Activated CD4-positive, alpha-beta T cell treated with anti-CD3 and anti-CD28 coated beads, Interleukin-2, amount 10 ng/mL, durations not matched to agents 7 days and 5 days (primary cell): ENCODE results near the gene PDLIM7. TPM values are rescaled to one million over a fixed set of nuclear protein-coding genes. Genes with fewer than 3 reads are reported as not detected.
A peak's percentile ranks its signal among the peaks of the same experiment; 100 is the strongest.

Experiments used
- CTCF ChIA-PET: fragments of 350-600 bp; sonication (Branson Sonifier 250); formaldehyde crosslinking; loops from one replicate; lab custom pipeline; 2021; ENCODE audit warnings: antibody characterized with exemption; lab: Charles Lee
- POLR2A ChIA-PET: fragments of 350-600 bp; sonication (Branson Sonifier 250); formaldehyde crosslinking; loops from one replicate; lab custom pipeline; 2021; ENCODE audit warnings: antibody characterized with exemption; lab: Charles Lee
- DNase-seq: peaks from one replicate; pipeline ENCODE4 v3.0.0-alpha.2; 2020
- H3K27ac Mint-ChIP-seq: one replicate; pipeline ENCODE4 v1.8.0; 2021; ENCODE audit warnings: mild to moderate bottlenecking, moderate library complexity, mixed read lengths
- H3K27me3 Mint-ChIP-seq: one replicate; pipeline ENCODE4 v1.8.0; 2021; ENCODE audit warnings: mixed read lengths
- H3K36me3 Mint-ChIP-seq: one replicate; pipeline ENCODE4 v1.8.0; 2021; ENCODE audit warnings: low read depth, mixed read lengths
- H3K4me1 Mint-ChIP-seq: one replicate; pipeline ENCODE4 v1.8.0; 2021; ENCODE audit warnings: mixed read lengths
- H3K4me3 Mint-ChIP-seq: one replicate; pipeline ENCODE4 v1.8.0; 2021; ENCODE audit warnings: mild to moderate bottlenecking, moderate library complexity, mixed read lengths
- H3K9me3 Mint-ChIP-seq: one replicate; pipeline ENCODE4 v1.8.0; 2021; ENCODE audit warnings: mixed read lengths
- total RNA-seq, 2 experiments: library from RNA; stranded (reverse); gene quantifications; one replicate each; pipeline ENCODE4 v1.2.3, GENCODE V29; 2021

PDLIM7 gene
- total RNA-seq, 2 experiments from 2014 or later = 31.6 to 32.4 TPM

DNA sequence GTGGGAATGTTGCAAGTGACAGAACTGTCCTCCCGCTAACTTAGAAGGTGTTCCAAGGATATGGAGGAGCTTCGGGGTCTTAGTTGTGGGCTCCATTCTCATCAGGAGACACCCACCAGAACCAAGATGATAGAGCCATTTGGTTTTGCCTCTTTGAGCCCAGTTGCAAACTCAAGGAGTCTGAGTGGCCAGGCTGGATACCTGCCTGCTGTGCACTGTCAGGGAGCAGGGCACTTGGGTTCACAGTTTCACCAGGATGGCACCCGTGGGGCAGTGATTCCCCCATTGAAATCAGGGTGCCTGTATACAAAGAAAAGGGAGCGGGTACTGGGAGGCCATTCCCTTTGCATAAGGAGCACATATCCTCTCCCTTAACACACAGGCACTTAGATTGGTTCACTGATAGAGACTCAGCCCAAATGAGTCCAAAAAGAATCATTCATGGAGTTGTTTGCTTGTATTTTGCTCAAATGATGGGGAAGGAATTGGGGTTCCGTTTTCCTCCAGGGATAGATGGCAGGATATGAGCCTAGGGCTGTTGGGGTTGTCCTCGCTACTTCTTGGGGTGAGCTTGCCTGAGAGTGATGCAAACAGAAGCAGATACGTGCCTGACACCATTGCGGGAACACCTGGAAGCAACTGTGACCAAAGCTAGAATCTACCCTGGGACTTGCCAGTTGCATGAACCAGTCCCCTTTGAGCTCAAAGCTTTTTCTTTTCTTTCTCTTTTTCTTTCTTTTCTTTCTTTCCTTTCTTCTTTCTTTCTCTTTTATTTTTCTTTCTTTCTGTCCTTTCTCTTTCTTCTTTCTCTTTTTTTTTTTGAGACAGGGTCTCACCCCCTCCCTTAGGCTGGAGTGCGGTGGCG lies 52.1 kb downstream of the PDLIM7 start:
- H3K4me3 Mint-ChIP-seq = peak overlapping the region; percentile 63
- H3K4me1 Mint-ChIP-seq = peaks cover 58% of the 10 kb centered on the region
- ChIA-PET CTCF (interaction anchor here (0.6 to 46.8 kb wide), 11 partner anchors 4 to 144 kb away, joined by 3 to 1643 read pairs (median 5); partner anchors contain the start of genes F12, GRK6, PFN3 and PRR7), POLR2A (interaction anchor here (0.6 to 1.6 kb wide), 7 partner anchors 9 to 244 kb away, joined by 3 to 4 read pairs (median 3); no protein-coding TSS in a partner anchor)
- peak; percentile 53 for DNase-seq
- peaks cover 8% of the 10 kb centered on the region for H3K27me3 Mint-ChIP-seq
- H3K9me3 Mint-ChIP-seq = no peaks in the 10 kb centered on the region
- peaks cover 10% of the 10 kb centered on the region for H3K36me3 Mint-ChIP-seq
- H3K27ac Mint-ChIP-seq = peak overlapping the region; percentile 84

DNA sequence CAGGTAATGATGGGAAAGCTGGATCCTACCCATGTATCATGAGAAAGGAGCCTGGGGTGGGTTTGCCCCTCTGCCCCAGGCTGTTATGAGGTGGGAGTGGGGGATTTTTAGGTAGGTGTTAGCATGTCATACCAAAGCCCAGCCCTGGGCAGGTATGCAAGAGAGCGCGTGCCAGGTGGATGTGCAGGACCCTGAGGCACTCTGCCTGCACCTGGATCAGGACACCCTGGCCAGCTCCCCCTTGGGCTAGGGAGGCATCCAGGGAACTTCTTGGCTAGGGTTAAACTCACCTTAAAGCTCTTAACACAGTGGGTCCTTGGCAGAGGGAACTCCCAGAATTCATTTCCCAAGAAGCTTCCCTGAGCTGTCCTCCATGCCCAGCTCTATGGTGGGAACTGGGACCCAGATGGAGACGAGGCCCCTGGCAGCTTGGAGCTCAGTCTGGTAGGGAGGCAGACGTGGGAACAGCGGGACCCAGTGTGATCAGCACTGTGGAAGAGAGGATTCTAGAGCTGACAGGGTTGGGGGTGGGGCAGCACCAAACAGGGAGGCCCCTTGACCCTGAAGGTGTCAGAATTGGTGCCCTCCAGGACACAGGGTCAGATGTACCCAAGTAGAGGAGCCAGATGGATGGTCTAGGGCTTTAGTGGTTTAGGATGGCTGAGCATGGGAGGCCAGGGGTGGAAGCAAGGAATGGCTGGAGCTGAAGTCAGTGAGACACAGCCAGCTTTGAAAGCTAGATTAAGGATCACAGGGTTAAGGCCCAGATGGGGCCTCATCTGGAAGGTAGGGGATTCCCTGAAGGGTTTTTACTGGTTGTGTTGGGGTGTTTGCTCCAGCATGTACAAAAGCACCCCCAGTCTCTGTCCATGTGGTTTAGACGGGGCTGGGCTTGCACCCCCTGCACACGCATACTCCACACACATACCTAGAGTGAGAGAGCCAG lies 53.0 kb downstream of the PDLIM7 start:
- H3K4me1 Mint-ChIP-seq = peaks cover 66% of the 10 kb centered on the region
- H3K4me3 Mint-ChIP-seq = peak overlapping the region; percentile 63
- ChIA-PET CTCF (interaction anchor here (1.0 to 46.8 kb wide), 9 partner anchors 3 to 135 kb away, joined by 3 to 1643 read pairs (median 8); partner anchors contain the start of genes F12, GRK6, PFN3 and PRR7), POLR2A (interaction anchor here (1.2 to 1.6 kb wide), 3 partner anchors 10 to 40 kb away, joined by 3 to 4 read pairs (median 4); no protein-coding TSS in a partner anchor)
- peak overlapping the region; percentile 84 for H3K27ac Mint-ChIP-seq
- no peaks in the 10 kb centered on the region for H3K9me3 Mint-ChIP-seq
- H3K27me3 Mint-ChIP-seq = peaks cover 8% of the 10 kb centered on the region
- no peak for DNase-seq
- H3K36me3 Mint-ChIP-seq = peaks cover 19% of the 10 kb centered on the region

DNA sequence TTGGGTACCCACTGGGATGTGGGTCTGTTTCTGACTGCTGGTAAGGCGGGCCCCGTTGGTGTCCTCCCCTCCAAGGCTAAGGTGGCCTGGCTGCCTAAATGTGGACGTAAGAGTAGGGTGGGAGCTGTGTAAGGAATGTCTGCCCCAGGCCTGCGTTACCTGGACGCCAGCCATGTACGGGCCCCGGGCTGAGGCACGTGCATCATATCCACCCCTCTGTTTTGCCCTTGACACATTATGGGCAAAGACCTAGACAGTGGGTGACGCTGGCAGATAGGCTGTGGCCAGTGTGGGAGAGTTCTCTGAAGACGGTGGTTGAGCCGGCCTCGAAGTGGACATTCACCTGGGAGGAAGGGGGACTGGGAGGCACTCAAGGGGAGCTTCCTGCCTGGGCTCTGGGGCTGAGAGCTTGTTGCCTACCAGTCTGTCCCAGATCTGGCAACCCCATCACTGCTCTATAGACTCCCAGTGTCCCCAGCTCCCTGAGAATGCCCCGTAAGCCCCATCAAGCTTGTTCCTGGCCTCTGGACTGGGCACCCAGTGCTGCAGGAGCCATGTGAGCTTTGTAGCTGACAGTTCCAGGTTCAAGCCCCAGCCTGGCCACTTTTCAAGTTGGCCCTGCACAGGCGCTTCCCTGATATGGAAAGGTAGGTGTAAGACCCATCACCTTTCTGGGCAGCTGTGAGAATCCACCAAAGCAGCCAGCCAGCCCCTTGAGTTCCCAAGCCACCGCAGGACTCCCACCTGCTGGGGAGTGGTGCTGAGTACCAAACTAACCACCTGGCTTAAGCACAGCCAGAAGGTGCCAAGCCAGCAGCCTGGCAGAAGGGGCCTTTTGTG lies 54.0 kb downstream of the PDLIM7 start:
- Mint-ChIP-seq H3K4me3 (no peak overlapping the region), H3K4me1 (peaks cover 67% of the 10 kb centered on the region), H3K9me3 (no peaks in the 10 kb centered on the region), H3K36me3 (peaks cover 23% of the 10 kb centered on the region), H3K27me3 (peaks cover 4% of the 10 kb centered on the region), H3K27ac (no peak overlapping the region)
- CTCF ChIA-PET = interaction anchor here (0.6 to 46.8 kb wide), 7 partner anchors 7 to 1054 kb away, joined by 3 to 1643 read pairs (median 8); partner anchors contain the start of genes F12, GRK6, PFN3 and PRR7
- POLR2A ChIA-PET = no interaction called here
- DNase-seq = no peak

DNA sequence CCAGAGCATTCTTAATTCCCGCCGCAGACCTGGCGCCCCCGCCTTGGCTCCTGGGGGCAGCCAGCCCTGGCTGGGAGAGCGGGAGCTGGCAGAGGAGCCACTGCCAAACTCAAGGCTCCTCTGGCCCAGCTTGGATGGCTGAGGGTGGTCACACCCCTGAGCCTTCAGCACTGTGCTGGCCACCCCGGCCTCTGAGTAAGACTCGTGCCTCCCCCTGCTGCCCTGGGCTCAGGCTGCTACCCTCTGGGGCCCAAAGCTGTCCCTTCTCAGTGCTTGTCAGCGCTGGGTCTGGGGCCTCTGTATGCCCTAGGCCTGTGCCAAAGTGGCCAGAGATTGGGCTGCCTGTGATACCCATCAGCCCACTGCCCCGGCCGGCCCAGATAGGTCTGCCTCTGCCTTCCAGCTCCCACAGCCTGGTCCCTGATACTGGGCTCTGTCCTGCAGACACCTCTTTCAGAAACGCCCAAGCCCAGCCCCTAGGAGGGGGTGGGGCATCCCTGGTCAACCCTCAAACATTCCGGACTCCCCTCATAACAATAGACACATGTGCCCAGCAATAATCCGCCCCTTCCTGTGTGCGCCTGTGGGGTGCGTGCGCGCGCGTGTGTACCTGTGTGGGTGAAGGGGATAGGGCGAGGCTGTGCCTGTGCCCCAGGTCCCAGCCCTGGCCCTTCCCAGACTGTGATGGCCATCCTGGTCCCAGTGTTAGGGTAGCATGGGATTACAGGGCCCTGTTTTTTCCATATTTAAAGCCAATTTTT lies 55.2 kb downstream of the PDLIM7 start:
- peaks cover 33% of the 10 kb centered on the region for H3K36me3 Mint-ChIP-seq
- ChIA-PET CTCF (interaction anchor here (0.6 to 46.8 kb wide), 5 partner anchors 8 to 434 kb away, joined by 4 to 1643 read pairs (median 6); partner anchors contain the start of genes F12, GRK6, PFN3 and PRR7), POLR2A (no interaction called here)
- H3K4me3 Mint-ChIP-seq = no peak overlapping the region
- H3K4me1 Mint-ChIP-seq = peaks cover 69% of the 10 kb centered on the region
- H3K27me3 Mint-ChIP-seq = no peaks in the 10 kb centered on the region
- peak overlapping the region; percentile 64 for H3K27ac Mint-ChIP-seq
- H3K9me3 Mint-ChIP-seq = no peaks in the 10 kb centered on the region
- no peak for DNase-seq

DNA sequence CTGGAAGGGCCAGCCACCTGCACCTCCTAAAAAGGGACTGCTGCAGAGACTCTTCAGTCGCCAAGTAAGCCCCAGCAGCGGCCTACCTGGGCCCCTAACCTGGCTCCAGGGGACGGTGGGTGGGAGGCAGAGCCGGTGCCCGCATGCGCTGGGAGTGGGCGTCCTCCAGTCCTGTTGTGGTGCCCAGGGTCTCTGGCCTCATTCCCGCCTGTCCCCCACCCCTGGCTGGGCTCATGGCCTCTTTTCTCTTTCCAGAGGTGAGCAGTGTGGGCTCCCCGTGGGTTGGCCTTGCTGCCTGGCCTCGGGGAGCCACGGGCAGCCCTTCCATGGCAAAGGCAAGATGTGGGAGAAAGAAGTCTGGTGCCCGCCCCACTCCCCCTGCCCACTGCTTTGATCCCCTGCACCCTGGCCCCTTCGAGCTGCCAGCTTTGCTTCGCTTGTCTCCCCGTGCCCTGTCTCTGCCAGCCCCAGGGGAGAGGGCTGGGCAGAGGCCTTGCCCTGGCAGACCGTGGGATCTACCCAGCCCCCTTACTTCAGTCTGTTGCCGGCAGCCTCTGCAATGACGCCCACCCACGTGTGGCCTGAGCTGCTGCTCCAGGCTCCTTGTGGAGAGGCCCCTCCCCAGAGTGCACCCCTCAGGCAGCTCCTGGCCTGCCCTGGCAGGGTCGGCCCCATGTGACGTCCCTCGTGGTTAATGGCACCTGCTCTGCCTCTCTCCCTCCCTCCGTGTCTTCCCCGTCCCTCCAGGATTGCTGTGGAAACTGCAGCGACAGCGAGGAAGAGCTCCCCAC lies 56.2 kb downstream of the PDLIM7 start:
- peaks cover 43% of the 10 kb centered on the region for H3K36me3 Mint-ChIP-seq
- H3K27ac Mint-ChIP-seq = no peak overlapping the region
- H3K9me3 Mint-ChIP-seq = no peaks in the 10 kb centered on the region
- peaks cover 75% of the 10 kb centered on the region for H3K4me1 Mint-ChIP-seq
- DNase-seq = no peak
- H3K27me3 Mint-ChIP-seq = no peaks in the 10 kb centered on the region
- no peak overlapping the region for H3K4me3 Mint-ChIP-seq
- ChIA-PET POLR2A (interaction anchor here (1.2 kb wide), 1 partner anchor 10 kb away, joined by 4 read pairs; no protein-coding TSS in a partner anchor), CTCF (interaction anchor here (0.6 to 46.8 kb wide), 8 partner anchors 9 to 433 kb away, joined by 3 to 1643 read pairs (median 4); partner anchors contain the start of genes F12, GRK6, PFN3 and PRR7)

DNA sequence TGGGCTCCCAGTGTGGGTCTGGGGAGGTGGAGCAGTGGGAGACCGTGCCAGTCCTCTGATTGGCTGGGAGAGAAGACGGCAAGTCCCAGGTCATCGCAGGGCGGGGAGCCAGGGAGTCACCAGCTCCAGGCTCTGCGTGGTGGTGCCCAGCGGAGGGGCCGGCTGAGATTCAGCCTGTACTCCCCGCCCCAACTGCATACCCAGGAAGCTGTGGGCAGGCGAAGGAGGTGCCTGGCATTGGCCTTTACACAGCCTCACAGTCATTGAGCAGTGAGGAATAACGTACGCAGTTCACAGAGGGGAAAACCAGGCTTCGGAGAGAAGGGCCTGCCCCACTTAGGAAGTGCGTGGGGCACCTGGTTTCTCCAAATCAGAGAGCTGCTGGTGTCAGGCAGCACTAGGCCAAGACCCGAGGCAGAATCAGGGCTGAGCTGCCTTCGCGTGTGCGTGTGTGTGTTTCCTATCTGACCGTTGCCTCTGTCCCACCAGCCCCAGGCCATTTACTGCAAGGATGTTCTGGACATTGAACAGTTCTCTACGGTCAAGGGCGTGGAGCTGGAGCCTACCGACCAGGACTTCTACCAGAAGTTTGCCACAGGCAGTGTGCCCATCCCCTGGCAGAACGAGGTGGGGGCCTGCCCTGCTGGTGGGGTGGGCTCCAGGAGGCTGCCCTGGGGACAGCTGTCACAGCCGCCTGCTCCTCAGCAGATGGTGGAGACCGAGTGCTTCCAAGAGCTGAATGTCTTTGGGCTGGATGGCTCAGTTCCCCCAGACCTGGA lies 57.0 kb downstream of the PDLIM7 start:
- POLR2A ChIA-PET = interaction anchor here (1.2 kb wide), 1 partner anchor 9 kb away, joined by 4 read pairs; no protein-coding TSS in a partner anchor
- peaks cover 48% of the 10 kb centered on the region for H3K36me3 Mint-ChIP-seq
- H3K4me3 Mint-ChIP-seq = no peak overlapping the region
- CTCF ChIA-PET = interaction anchor here (0.9 to 46.8 kb wide), 6 partner anchors 10 to 327 kb away, joined by 3 to 1643 read pairs (median 4); partner anchors contain the start of genes F12, GRK6, PFN3 and PRR7
- H3K4me1 Mint-ChIP-seq = peaks cover 73% of the 10 kb centered on the region
- H3K27me3 Mint-ChIP-seq = no peaks in the 10 kb centered on the region
- no peaks in the 10 kb centered on the region for H3K9me3 Mint-ChIP-seq
- peak overlapping the region; percentile 44 for H3K27ac Mint-ChIP-seq
- DNase-seq = no peak

DNA sequence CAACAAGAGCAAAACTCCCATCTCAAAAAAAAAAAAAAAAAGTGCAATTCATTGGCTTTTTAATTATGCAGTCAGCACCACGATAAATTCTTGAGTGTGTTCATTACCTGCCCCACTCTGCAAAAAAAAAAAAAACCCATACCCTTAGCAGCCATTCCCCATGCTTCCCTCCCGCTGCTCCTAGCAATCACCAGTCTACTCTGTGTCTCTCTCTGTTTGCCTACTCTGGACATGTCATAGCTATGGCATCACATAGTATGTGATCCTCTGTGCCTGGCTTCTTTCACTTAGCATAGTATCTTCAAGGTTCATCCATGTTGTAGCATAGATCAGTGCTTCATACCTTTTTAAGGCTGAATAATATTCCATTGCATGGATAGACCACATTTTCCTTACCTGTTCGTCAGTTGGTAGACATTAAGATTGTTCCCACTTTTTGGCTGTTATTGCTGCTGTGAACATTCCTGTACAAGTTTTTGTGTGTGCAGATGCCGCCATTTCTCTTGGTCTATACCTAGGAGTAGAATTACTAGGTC lies 57.8 kb downstream of the PDLIM7 start:
- peaks cover 70% of the 10 kb centered on the region for H3K4me1 Mint-ChIP-seq
- peaks cover 53% of the 10 kb centered on the region for H3K36me3 Mint-ChIP-seq

DNA sequence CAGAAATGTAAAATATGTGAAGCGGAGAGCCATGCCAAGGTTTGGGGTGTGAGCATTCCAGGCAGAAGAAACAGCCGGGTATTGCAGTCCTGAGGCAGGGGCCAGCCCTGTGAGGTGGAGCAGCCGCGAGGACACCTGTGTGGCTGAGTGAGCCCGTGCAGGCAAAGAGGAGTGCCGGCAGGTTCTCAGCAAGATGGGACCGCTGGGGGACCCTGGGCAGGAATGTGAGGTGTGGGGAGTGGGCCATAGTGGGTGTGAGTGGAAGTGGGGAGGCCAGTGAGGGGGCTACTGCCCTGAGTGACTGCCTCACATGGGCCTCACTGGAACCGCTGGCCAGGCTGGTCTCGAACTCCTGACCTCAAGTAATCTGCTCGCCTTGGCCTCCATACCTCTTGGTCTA lies 58.9 kb downstream of the PDLIM7 start:
- Mint-ChIP-seq H3K4me1 (peaks cover 70% of the 10 kb centered on the region), H3K36me3 (peaks cover 63% of the 10 kb centered on the region), H3K9me3 (no peaks in the 10 kb centered on the region), H3K27me3 (no peaks in the 10 kb centered on the region), H3K4me3 (no peak overlapping the region), H3K27ac (no peak overlapping the region)
- ChIA-PET CTCF (interaction anchor here (11.9 to 46.8 kb wide), 2 partner anchors 12 to 30 kb away, joined by 162 to 1643 read pairs; partner anchors contain the start of genes F12, GRK6, PFN3 and PRR7), POLR2A (no interaction called here)
- no peak for DNase-seq

More for the DNA sequence above, 57.8 kb downstream of the PDLIM7 start:
- Mint-ChIP-seq H3K9me3 (no peaks in the 10 kb centered on the region), H3K4me3 (no peak overlapping the region), H3K27me3 (no peaks in the 10 kb centered on the region), H3K27ac (no peak overlapping the region)
- CTCF ChIA-PET = interaction anchor here (1.1 to 46.8 kb wide), 3 partner anchors 11 to 130 kb away, joined by 3 to 1643 read pairs (median 162); partner anchors contain the start of genes F12, GRK6, PFN3 and PRR7
- POLR2A ChIA-PET = interaction anchor here (1.2 kb wide), 1 partner anchor 8 kb away, joined by 4 read pairs; no protein-coding TSS in a partner anchor
- no peak for DNase-seq

DNA sequence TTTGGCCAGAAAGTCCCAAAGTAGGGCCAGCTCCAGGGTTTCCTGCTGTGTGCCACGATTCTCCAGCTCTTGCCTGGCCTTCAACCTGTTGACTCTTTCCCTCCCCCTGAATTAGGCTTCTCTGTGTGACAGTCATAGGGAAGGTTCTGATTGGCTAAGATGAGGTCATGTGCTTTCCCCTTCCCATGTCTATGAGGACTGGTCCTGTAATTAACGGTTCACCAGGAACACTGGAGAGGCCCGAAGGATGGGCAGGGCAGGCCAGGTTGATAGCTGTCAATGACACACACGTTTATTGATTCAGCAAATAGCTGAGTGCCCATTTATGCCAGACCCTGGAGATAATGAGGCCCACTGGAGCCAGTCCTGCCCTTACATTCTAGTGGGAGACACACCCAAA lies 59.8 kb downstream of the PDLIM7 start:
- ChIA-PET CTCF (interaction anchor here (1.1 to 46.8 kb wide), 3 partner anchors 13 to 128 kb away, joined by 3 to 1643 read pairs (median 162); partner anchors contain the start of genes F12, GRK6, PFN3 and PRR7), POLR2A (no interaction called here)
- Mint-ChIP-seq H3K9me3 (no peaks in the 10 kb centered on the region), H3K36me3 (peaks cover 72% of the 10 kb centered on the region), H3K27ac (peak overlapping the region; percentile 31), H3K4me1 (peaks cover 73% of the 10 kb centered on the region), H3K4me3 (no peak overlapping the region), H3K27me3 (no peaks in the 10 kb centered on the region)
- DNase-seq = no peak
